Mammary epithelial cell (primary cell): ENCODE results near the gene EVPL.

Experiments used
- EZH2 ChIP-seq: IDR thresholded peaks from 2 replicates; pipeline ENCODE4 v1.6.1; 2012; ENCODE audit warnings: low read length, inconsistent platforms, borderline replicate concordance
- TF ChIP-seq, protein P1 (sequence below), 2 donors: IDR thresholded peaks in 1 of 2; conservative IDR thresholded peaks in 1 of 2; 2 replicates each; pipeline ENCODE4 v1.5.1; 2011 to 2012; ENCODE audit warnings: inconsistent platforms in 2 of 2, low read length in 2 of 2, mild to moderate bottlenecking in 2 of 2, control low read depth in 1 of 2, low read depth in 1 of 2; ENCODE audit not compliant: insufficient read depth in 1 of 2; ENCODE audit errors: extremely low read depth in 1 of 2

DNA sequence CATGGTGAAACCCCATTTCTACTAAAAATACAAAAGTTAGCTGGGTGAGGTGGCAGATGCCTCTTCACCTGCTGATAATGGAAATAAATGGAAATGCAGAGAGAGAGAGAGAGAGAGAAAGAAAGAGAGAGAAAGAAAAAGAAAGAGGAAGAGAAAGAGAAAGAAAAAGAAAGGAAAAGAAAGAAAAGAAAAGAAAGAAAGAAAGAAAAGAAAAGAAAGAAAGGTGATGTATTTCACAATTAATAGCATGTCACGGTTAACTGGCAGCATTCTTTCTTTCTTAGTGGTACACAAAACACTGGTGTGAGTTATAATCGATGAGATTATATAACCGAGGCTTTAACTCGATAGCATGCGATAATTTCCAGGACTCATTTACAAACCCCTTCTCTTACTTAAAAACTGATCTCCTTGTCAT is 51.3 kb downstream of the EVPL start:
- TF ChIP-seq EZH2, result no peak
- TF ChIP-seq, protein P1, sequence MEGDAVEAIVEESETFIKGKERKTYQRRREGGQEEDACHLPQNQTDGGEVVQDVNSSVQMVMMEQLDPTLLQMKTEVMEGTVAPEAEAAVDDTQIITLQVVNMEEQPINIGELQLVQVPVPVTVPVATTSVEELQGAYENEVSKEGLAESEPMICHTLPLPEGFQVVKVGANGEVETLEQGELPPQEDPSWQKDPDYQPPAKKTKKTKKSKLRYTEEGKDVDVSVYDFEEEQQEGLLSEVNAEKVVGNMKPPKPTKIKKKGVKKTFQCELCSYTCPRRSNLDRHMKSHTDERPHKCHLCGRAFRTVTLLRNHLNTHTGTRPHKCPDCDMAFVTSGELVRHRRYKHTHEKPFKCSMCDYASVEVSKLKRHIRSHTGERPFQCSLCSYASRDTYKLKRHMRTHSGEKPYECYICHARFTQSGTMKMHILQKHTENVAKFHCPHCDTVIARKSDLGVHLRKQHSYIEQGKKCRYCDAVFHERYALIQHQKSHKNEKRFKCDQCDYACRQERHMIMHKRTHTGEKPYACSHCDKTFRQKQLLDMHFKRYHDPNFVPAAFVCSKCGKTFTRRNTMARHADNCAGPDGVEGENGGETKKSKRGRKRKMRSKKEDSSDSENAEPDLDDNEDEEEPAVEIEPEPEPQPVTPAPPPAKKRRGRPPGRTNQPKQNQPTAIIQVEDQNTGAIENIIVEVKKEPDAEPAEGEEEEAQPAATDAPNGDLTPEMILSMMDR (conservative IDR thresholded peaks at IDR 0.05 in 1 of 2, IDR thresholded peaks at IDR 0.05 in 1 of 2; ENCODE audit: extremely low read depth in 1 of 2, insufficient read depth in 1 of 2, low read depth in 1 of 2, low read length in 2 of 2), result no peak
